EH (cell line): ENCODE data around the gene CDRT15L2.
A peak's percentile ranks its signal among the peaks of the same experiment; 100 is the strongest.
"Not testable (repeated sequence)": the region's sequence is repeated elsewhere in the genome, so short reads cannot be mapped to it uniquely, and the experiment has no call there.

Experiments
- DNase-seq: peaks from one replicate; pipeline ENCODE4 v3.0.0-alpha.2; 2015; ENCODE audit warnings: low read depth

CDRT15L2 gene

DNA sequence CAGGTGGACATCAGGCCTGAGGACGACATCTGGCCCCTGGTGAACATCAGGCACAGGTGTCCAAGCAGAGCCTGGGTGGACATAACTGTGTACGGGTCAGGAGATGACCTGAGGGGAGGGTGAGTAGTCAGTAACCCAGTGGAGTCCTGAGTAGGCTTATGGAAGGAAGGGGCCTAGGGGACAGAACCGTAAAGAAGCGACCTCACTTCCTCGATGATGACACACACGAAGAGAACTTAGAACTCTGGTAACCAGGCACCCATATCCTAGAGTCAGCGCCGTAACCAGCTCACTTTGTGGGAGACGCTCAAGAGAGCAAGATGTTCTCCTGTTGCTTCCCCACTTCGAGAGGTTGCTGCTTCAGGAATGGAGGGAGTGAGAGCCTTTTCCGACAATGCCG lies at the start of gene CDRT15L2:
Gene CDRT15L2 (plus strand): TSS at position 301 of the 400 bp plus-strand sequence. CDS start 20 bp downstream, at position 321.
- not testable (repeated sequence) for DNase-seq

- DNase-seq: not testable (repeated sequence)
Observed at GRCh38 chr17:20530104-20530503, 49.4 kb upstream of the CDRT15L2 start.

- DNase-seq: peak; percentile 78
Observed at GRCh38 chr17:20532544-20533090, 46.9 kb upstream of the CDRT15L2 start.

- DNase-seq: not testable (repeated sequence)
Observed at GRCh38 chr17:20533206-20533605, 46.3 kb upstream of the CDRT15L2 start.

DNA sequence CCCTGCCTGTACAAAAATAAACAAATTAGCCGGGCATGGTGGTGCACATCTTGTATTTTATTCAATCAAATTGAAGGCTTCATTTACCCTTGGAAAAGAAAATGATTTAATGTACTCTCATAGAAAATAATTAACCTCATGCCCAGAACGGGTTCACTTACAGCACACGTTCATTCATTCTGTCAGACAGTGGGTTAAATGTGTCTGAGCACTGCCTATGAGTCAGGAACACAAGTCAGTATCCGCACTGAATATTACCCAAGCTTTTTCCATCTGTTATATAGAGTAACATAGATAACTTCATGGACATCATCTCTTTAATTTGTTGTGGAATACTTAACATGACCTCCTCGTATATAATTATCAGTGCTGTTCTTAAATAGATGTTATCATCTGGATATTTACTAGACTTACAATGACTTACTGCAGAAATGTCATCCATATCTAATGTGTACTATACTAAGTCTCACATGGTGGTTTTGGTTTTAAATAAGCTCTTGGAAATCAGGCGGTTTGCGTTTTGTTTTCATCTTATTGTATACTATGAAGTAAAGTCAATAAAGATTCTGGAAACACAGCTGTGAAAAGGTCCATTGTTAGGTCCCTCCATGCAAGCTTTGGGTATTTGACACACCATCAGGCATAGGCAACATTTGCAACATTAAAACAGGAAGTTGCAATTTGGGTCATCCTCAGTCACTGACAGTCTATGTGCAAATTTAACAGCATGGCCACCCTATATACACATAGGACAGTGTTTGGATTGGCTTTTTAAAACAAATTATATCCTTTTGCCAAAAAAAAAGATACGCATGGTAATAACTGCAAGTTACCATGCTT lies 44.6 kb upstream of the CDRT15L2 start:
- DNase-seq: not testable (repeated sequence)

DNA sequence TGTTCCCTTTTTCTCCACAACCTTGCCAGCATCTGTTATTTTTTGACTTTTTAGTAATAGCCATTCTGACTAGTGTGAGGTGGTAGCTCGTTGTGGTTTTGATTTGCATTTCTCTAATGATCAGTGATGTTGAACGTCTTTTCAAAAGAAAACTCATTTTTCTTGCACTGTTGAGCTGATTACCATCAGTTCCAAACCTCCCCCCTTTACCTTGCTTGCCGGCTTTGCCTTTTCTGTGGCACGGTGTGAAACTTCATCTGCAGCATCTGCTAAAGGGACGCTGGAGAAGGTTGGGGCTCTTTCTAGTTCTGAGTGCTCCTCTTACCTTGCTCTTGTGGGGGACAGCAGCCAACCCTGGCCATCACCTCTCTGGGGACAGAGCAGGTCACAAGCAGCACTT lies 39.1 kb upstream of the CDRT15L2 start:
- not testable (repeated sequence) for DNase-seq

- peak; percentile 34 for DNase-seq
Observed at GRCh38 chr17:20540865-20541264, 38.7 kb upstream of the CDRT15L2 start.

DNA sequence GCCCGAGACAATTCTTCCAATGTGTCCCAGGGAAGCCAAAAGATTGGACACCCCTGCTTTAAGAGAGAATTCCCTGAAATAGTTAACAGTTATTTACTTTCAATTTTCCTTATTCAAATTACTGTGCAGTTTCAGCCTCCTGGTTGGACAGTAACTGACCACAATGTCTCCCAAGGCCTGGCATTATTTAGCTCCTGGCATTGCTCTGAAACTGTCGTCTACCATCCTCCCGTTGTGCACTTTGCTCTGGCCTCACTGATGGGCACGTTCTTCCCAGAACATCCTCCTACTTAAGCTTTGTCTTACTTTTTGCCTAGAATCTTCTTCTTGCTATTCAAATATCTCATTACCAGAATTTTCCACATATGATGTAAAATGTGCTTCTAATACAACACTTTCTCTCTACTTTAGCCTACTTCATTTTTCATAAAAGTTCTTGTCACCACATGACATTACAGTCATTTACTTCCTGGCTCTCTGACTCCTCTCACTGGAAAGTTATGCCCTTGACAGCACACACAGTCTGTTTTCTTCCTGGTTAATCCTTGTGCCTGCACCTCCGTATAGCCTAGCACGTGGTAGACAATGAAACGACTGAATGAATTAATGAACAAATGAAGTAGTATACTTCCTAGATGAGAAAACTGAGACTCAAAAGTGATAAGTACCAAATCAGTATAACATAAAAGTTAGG lies 37.5 kb upstream of the CDRT15L2 start:
- peak; percentile 46 for DNase-seq

DNA sequence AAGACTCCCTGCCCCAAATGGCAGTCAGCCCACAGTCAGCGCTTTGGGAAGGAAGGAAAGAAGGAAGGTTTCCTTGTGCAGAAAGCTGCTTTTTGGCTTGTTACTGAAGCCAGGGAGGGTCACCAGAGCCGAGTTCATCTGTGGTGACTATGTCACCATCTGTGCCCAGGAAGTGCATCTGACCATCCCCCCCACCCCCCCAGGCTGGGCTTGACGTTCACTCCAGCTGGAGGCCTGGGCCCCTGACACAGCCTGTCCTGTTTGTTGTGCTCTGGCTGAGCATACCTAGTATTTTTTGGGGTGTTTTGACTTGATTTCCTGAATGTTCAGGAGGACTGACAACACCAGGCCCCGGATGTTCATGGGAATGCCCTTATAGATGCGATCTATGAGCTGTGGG lies 31.6 kb upstream of the CDRT15L2 start:
- DNase-seq: not testable (repeated sequence)

- not testable (repeated sequence) for DNase-seq
Observed at GRCh38 chr17:20552920-20553319, 26.6 kb upstream of the CDRT15L2 start.

- DNase-seq: not testable (repeated sequence)
Observed at GRCh38 chr17:20554728-20555127, 24.8 kb upstream of the CDRT15L2 start.

- not testable (repeated sequence) for DNase-seq
Observed at GRCh38 chr17:20555135-20556010, 24.2 kb upstream of the CDRT15L2 start.

DNA sequence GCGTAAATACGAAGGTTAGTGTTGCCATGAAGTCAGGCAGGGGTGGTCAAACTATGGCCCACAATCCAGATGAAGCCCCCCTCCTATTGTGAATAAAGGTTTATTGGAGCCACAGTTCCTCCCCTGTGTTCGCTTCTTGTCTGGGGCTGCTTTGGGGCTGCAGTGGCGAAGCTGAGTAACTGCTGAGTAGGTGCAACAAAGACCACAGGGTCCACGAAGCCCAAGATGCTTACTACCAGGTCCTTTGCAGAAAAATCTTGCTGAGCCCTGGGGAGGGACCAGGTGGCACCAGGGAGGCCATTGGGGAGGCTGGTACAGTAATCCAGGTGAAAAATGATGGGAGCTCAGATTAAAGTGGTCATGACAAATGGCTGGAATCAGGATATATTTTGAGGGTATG lies 21.4 kb upstream of the CDRT15L2 start:
- DNase-seq: not testable (repeated sequence)

DNA sequence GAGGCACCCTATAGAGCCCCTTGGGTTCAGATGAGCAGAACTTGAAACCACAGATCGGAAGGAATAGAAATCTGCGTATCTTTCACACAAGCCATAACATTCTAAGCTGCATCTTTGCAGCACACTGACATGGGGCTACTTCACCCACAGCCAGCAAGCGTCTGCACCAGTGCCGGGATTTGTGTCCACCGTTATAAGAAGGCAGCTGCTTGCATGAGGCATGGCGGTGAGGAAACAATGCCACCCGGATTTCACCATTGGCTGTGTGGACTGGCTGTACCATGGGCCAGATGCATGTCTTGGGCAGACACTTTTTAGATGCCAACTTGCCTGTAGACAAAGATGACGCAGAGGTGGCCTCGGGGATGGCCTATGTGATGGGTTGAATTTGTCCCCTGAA lies 20.5 kb upstream of the CDRT15L2 start:
- not testable (repeated sequence) for DNase-seq

DNA sequence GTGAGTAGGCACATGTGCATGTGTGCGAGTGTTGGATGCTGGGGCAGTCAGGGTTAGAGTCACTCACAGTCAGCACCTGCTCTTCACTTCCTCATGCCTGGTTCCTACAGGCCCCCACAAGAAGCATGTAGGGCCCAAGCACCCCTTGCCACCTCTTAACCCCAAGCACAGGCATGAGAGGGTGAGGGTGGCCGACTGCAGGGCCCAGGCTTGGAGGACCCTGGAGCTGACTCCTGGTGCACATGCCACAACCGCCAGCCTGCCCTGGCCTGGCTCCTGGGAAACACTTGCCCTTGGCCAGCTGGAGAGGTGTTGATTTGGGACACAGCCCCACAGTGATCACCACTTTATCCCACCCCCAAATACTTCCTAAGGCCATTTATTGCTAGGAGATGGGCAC lies 16.9 kb upstream of the CDRT15L2 start:
- no peak for DNase-seq

DNA sequence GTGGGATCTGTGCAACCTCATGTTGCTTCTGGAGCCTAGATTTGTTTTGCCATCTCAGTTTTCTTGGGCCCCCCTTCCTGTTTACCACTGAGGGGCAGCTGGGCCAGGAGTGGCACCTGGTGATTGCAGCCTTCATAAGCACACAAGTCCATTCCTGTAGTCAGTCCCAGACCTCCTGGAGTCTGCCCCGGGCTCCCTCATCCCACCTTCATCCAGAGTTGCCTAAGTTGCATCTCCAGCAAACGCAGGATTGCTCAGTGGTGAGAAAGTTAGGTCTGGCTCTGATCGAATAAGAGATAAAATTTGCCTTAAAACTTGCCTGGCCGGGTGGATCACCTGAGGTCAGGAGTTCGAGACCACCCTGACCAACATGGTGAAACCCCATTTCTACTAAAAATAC lies 14.3 kb upstream of the CDRT15L2 start:
- DNase-seq: not testable (repeated sequence)

- DNase-seq: no peak
Observed at GRCh38 chr17:20565711-20566110, 13.8 kb upstream of the CDRT15L2 start.

- not testable (repeated sequence) for DNase-seq
Observed at GRCh38 chr17:20566736-20567135, 12.8 kb upstream of the CDRT15L2 start.

DNA sequence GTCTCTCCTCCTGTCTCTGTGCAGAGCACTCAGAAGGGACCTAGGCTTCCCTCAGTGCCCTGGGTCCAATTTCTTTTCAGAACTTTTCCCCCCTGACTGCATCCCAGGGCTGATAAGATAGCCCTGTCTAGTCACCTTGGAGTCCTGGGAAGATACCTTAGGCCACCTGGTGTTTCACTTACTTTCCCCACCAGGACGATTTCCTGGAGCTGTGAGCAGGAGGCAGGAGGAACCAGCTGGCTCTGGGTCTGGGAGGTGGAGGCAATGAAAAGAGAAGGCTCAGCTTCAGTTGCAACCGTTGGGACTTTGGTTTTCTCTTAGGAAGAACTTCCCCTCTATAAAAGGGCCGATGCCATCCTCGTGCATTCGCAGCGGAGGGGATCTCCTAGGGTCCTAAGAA lies 12.1 kb upstream of the CDRT15L2 start:
- not testable (repeated sequence) for DNase-seq

GRCh38 chr17:20568604-20569003 lies 10.9 kb upstream of the CDRT15L2 start:
- not testable (repeated sequence) for DNase-seq

DNA sequence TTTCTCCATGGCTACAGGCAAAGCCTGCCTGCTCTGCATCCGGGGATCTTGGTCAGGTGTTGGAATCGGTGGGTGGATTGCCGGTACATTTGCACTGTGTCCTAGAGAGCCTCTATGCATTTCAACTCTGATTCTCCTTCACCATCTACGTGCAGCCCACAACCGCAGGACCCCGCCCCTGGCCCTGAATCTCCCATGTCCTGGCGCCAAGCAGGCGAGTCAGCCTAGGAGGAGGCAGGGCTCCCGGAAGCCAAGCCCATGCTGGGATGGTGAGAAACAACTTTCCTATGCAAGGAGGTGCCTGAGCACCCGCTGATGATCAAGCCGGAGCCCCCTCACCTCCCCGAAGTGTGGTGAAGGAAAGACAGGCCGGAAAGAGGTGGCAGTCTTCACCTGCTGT lies 7.9 kb upstream of the CDRT15L2 start:
- not testable (repeated sequence) for DNase-seq

GRCh38 chr17:20573216-20573615 lies 6.3 kb upstream of the CDRT15L2 start:
- DNase-seq: not testable (repeated sequence)
